Activated CD8-positive, alpha-beta memory T cell treated with anti-CD3 and anti-CD28 coated beads, Interleukin-2, amount 50 U/mL, for 48 hours (primary cell): ENCODE measurements around the gene C22orf15.

Experiments
- DNase-seq: peaks from one replicate; pipeline ENCODE4 v3.0.0-alpha.2; 2020

C22orf15 gene

GRCh38 chr22:23773483-23774113 is 10.8 kb downstream of the C22orf15 start:
- no peak for DNase-seq

- DNase-seq, result no peak
Measured at GRCh38 chr22:23774114-23774921, 11.5 kb downstream of the C22orf15 start.

- DNase-seq, result no peak
Measured at GRCh38 chr22:23774922-23775436, 12.2 kb downstream of the C22orf15 start.

- DNase-seq, result no peak
Measured at GRCh38 chr22:23775779-23776375, 13.1 kb downstream of the C22orf15 start.

- DNase-seq, result no peak
Measured at GRCh38 chr22:23777776-23778576, 15.2 kb downstream of the C22orf15 start.

GRCh38 chr22:23778577-23778900 is 15.7 kb downstream of the C22orf15 start:
- no peak for DNase-seq

- DNase-seq, result no peak
Measured at GRCh38 chr22:23779083-23779482, 16.3 kb downstream of the C22orf15 start.

- DNase-seq, result no peak
Measured at GRCh38 chr22:23779731-23780130, 16.9 kb downstream of the C22orf15 start.

GRCh38 chr22:23780146-23780748 is 17.5 kb downstream of the C22orf15 start:
- DNase-seq, result no peak

- no peak for DNase-seq
Measured at GRCh38 chr22:23781065-23781464, 18.3 kb downstream of the C22orf15 start.

- DNase-seq, result no peak
Measured at GRCh38 chr22:23781511-23782183, 18.9 kb downstream of the C22orf15 start.

- no peak for DNase-seq
Measured at GRCh38 chr22:23782252-23782651, 19.5 kb downstream of the C22orf15 start.

- DNase-seq, result no peak
Measured at GRCh38 chr22:23782703-23783102, 19.9 kb downstream of the C22orf15 start.

- no peak for DNase-seq
Measured at GRCh38 chr22:23783265-23784150, 20.7 kb downstream of the C22orf15 start.

GRCh38 chr22:23784215-23784732 is 21.5 kb downstream of the C22orf15 start:
- DNase-seq, result peak; percentile 47

GRCh38 chr22:23786261-23786710 is 23.5 kb downstream of the C22orf15 start:
- no peak for DNase-seq

- peak; percentile 98 for DNase-seq
Measured at GRCh38 chr22:23786752-23787599, 24.2 kb downstream of the C22orf15 start, which contains the start of gene SMARCB1. SMARCB1 (plus strand) TSS chr22:23786966; CDS start chr22:23787170, 204 bp downstream.

GRCh38 chr22:23787600-23787896 is 24.8 kb downstream of the C22orf15 start:
- no peak for DNase-seq

GRCh38 chr22:23787910-23788309 is 25.1 kb downstream of the C22orf15 start:
- no peak for DNase-seq

- no peak for DNase-seq
Measured at GRCh38 chr22:23789121-23789520, 26.3 kb downstream of the C22orf15 start.
